Stimulated activated CD4-positive, alpha-beta T cell treated with anti-CD3 and anti-CD28 coated beads, Interleukin-4, amount 100 ng/mL, for 4 hours (primary cell): ENCODE measurements around the gene IFIT5.
"Not testable (repeated sequence)": the region's sequence is repeated elsewhere in the genome, so short reads cannot be mapped to it uniquely, and the experiment has no call there.

Experiments used
- DNase-seq, 2 experiments: peaks; one replicate each; pipeline ENCODE4 v3.0.0-alpha.2; 2020

The IFIT5 gene

DNA sequence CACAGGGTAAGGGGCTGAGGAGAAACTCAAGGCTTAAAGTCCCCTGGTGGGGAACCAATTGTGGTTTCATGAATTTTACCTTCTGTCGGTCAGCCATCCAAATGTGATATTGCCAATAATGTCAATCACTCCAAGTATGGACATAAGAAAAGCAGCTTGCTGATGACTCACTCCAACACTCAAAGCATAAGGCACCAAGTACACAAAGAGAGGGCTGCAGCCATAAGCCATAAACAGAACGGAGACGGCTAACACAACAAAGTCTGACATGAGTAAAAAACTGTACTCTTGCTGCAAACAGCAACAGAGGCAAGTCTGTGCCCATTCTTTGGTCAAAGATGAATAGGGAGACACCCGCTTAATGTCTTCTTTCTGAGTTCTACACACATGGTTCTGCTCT is 24.2 kb downstream of the IFIT5 start:
- DNase-seq = no peak

DNA sequence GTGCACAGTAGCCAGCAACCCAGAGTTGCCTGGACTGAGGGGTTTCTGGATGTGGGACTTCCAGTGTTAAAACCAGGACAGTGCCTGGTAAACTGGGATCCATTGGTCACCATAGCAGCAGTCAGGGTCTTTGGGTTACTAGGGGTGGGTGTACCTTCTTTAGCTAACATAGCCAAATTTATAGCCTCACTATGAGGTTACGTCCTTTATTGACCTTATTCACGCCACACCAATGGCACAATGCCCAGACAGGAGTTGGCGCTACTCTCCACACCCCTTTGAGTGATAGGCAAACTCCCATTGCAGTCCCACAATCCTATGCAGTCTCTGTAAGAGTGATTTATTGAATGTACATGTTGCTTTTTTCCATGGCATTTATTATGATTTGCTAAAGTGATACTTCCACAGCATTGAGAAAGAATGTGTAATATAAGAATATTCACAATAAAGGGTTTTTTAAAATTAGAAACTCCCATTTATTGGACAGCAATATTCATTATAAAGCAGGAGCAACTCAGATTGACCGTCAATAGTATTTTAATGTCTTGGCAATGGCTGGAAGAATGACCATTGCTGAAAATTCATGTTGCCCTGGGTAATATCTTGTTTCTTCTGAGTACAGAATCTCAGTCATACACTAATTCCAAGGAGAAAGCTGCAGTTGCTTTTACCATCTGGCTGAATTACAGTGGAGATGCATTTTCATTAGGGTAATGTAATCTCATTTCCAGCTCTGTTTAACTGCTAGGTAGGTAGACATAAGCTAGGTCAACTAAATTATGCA is 26.1 kb downstream of the IFIT5 start:
- no peak for DNase-seq

DNA sequence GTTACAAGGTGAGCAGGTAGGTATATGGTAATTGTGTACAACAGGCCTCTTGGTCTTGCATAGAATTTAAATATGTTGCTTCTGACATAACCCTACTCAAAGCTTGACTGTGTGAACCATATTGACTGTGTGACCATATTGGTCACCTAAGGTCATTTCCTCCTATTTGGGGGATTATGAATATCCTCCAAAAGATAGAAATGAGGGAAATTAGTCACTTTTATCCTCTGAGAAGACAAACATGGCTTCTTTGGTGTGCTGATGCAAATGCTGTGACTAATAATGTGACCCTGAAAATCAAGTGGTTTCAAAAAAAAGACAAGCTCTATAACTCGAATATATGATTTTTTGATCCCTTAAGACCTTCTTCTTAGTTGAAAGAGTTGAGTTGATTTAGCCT is 27.9 kb downstream of the IFIT5 start:
- no peak for DNase-seq

DNA sequence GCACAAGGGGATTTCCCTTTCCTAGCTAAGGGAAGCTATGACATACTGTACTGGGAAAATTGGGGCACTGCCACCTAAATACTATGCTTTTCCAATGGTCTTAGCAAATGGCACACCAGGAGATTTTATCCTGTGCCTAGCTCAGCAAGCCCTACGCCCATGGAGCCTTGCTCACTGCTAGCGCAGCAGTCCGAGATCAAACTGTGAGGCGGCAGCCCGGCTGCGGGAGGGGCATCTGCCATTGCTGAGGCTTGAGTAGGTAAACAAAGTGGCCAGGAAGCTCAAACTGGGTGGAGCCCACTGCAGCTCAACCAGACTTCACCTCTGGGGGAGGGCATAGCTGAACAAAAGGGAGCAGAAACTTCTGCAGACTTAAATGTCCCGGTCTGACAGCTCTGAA is 30.5 kb downstream of the IFIT5 start:
- not testable (repeated sequence) for DNase-seq

DNA sequence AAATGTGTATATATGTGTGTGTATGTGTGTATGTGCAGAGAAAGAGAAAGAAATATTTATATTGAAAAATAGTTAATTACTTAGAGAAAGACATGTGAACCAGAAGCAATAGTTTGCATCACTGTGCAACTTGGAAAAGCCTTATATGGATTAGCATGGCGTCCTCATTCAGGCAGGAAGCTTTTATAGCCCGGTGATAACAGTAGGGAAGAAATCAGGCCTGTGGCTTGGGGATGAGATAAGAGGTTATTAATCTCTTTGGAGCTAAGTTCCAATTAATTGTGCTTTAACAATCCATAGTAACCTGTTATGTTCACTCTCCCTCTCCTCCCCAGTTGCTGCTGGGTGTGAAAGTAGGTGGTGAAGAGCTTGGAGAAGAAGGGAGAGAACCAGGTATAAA is 36.5 kb downstream of the IFIT5 start:
- DNase-seq = no peak

DNA sequence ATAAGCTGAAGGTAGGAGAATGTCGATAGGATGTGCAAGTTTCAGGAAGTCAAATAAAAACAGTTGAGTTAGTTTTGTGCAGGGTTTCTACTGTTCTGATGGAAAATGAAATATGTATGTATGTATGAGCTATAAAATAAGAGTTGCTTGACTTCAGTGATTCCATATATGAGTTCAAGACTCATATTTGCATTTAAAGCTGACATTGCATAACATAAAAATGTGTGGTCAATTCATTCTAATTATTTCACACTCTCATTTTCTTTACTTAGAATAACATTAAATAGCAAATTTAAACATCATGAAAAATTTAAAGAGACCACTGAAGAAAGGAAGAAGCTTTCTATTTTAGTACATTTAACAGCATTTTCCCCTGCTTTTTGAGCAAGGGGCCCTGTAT is 37.8 kb downstream of the IFIT5 start:
- DNase-seq = no peak

DNA sequence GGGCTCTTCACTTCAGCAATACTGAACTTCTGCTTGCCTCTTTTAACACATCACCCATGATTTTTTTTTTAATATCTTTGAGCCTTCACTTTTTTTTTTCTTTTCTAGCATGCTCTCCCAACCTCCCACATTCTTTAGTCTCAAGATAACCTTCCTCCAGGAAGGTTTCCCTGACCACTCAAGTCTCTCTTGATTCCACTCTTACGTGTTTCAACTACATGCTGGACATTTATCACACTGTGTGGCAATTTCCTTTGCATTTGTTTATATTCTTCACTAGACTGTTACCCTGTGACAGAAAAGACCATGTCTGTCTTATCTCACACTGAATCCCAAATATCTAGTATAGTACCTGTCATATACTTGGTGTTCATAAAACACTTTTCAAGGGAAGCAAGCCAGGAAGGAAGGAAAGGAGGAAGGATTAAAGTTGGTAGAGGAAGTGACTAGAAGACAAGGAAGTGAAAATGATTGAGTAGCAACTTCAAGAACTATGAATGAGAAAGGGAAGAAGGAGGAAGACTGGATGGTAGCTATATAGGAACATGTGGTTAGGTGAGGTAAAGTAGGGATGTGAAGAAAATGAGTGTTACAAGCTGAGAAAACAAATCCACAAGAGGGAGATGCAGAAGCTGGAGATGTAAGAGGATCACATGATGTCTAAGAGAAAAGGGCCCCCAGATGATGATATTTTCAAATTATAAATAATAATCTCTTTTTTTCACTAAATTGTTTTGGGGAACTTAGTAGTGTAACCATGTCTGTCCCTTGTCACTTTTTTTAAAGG is 40.4 kb downstream of the IFIT5 start:
- no peak for DNase-seq

DNA sequence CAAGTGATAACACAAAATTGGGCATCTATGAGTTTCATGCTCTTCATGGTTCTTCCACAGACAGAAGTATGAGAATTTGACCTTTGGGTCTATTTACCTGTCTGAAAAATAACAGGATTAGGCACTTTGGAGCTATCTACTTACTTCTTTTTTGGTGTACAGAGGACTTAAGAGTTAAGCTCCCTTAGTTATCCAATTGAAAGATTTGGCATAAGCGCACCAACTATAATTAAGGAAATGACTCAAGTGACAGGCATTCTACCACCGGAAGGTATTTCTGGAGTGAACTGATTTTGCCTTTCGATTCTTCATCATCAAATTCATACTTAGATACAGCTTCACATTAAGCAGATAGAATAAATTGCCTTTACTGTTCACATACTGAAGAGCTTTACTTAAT is 43.9 kb downstream of the IFIT5 start:
- no peak for DNase-seq

DNA sequence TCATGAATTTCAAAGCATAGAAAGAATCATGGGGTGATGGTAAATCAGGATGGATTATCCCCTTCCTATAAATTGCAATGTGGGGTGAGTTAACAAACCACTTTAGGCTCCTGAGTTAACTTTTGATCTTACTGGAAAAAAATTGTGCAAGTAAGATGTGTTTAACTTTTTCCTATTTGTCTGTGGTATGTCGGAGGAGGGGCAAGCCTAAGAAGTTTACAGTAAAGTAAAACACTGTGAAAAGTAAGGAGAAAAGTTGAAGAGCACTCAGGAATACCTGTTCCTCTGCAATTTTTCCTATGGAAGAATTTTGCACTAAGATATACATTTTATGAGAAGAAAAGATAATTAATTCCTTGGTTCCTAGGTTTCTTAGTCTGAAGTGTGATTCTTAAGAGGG is 44.4 kb downstream of the IFIT5 start:
- no peak for DNase-seq

DNA sequence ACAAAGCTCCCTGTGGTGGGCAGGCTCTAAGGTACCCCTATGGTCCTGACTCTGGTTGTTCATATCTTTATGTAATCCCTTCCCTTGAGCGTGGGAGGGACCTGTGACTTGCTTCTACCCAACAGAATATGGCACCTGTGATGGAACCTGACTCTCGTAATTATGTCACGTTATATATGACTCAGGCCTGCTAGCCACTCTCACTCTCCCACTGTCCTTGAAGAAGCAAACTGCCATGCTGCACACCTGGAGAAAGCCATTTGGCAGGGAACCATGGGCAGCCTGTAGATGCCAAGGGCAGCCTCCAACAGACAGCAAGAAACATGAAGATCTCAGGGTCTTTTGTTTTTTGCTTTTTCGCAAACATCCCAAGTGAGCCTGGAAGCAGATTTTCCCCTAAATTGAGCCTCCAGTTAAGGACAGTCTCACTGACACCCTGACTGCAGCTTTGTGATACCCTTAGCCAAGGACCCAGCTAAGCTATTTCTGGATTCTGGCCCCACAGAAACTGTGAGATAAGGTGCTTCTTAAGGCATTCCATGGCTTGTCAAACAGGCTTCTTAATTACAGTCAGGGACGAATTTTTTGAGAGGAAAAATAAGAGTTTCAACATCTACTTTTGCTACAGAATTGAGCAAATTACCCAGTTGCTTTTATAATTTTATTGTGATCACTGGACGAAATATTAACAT is 49.6 kb downstream of the IFIT5 start:
- no peak for DNase-seq

DNA sequence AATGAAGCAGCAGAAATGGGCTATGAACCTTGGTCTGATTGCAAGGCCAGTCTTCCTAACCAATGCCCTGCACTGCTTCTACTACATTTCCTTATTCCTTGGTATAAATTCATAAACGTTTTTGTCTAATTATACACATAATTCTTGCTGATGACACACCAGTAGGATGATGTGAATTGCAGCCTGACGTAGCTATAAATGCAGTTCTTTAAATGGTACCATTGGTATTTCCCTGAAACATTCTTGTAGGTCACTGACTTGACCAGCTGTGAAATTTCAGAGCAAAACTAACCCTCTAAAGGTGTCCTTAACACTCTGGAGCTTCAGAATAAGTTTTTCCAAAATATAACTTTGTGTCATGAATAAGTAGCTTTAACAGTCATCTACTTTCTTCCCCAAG is 50.8 kb downstream of the IFIT5 start:
- no peak for DNase-seq

DNA sequence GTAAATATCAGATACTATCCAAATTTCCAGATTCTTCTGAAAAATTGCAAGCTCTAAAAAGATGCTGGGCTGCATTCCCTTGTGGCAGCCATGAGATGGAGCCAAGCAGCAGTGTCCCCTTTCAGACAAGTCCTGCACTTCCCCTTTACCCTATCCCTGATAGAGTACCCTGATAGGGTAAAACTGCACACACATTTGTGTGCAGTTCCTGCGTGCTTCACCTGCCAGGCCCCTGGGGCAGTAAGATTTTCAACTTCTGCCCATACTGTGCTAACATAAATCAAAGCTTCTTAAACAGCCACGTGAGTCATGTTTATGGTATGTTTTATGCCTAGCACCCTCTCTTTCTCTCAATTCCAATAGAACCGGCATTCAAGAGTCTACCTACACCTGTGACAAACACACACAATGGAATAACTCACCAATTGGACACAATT is 52.2 kb downstream of the IFIT5 start:
- no peak for DNase-seq

DNA sequence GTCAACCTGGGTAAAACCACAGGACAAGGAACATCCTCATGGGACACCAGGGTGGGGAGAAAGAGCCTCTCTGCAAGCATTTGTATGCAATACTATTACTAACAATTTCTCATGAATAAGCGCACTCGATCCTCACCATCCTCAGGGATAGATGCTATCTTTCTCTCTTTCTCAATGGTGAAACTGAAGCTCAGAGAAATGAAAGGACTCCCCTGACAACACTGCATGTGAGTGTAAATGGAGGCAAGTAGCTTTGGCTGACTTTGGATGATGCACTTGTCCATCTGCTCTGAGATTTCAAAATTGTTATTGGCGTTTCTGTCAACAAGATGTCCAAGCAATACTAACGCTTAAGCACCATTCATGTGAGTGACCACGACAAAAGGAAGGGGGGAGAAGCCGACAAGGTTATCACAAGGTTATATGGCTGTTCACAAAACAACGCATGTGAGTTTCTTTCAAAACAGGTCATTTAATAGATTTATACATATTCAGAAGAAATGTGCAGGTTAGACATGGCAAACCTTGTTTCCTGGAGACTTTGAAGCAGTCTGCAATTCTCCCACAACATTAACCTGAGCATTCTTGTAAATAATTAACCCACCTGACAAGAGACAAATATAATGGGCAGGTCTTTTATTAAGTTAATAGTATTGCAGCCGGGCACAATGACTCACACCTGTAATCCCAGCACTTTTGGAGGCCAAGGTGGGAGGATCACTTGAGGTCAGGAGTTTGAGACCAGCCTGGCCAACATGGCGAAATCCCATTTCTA is 54.0 kb downstream of the IFIT5 start:
- DNase-seq = no peak

DNA sequence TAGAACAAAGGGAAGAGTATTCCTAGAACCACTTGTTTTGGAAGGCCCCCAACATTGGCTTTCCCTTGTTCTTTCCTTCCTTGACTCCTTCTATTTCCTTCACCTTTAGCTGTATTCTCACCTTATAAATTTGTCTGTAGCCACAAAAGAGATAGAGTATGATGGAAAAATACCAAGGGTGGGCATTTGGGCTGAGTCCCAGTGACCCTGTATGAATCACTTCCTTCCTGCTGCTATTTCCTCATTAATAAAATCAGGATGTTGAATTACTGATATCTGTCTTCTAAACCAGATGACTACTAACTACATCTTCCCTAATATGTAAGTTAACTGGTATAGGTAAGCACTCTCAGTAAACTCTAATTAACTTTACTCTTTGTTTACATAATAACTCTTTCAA is 55.1 kb downstream of the IFIT5 start:
- DNase-seq = no peak
